H1 (cell line): Measurements from ENCODE around the gene ABHD11.

ENCODE experiments used
- KDM5A ChIP-seq: fragments of 200-600 bp; IDR thresholded peaks from 2 replicates; pipeline ENCODE4 v1.7.1; 2012; ENCODE audit warnings: mild to moderate bottlenecking, low read length, inconsistent platforms, mixed read lengths
- TF ChIP-seq, protein P1 (sequence below): IDR thresholded peaks from 2 replicates; pipeline ENCODE4 v1.6.1; 2011; ENCODE audit warnings: low read depth, mild to moderate bottlenecking, low read length; ENCODE audit not compliant: insufficient read depth

DNA sequence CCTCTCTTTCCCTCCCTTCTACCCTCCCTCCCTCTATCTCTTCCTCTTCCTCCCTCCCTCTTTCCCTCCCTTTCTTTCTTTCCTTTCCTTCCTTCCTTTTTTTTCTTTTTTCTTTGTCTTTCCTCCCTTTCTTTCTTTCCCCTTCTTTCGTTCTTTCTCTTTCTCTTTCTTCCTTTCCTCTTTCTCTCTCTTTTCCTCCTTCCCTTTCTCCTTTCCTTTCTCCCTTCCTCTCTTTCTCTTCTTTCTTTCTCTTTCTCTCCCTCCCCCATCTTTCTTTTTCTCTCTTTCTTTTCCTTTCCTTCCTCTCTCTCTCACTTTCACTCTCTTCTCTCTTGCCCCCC lies 24.0 kb upstream of the ABHD11 start:
- TF ChIP-seq, protein P1, sequence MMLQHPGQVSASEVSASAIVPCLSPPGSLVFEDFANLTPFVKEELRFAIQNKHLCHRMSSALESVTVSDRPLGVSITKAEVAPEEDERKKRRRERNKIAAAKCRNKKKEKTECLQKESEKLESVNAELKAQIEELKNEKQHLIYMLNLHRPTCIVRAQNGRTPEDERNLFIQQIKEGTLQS: no peak
- TF ChIP-seq KDM5A: no peak
